HG03354 (cell line): ENCODE measurements around the gene CCDC177.

Experiments
- ATAC-seq: cut with Tn5 transposase; IDR thresholded peaks from one replicate; pipeline ENCODE4 v1.9.1; 2021; ENCODE audit warnings: mild to moderate bottlenecking; ENCODE audit not compliant: unreplicated experiment, poor library complexity, severe bottlenecking

Gene CCDC177

DNA sequence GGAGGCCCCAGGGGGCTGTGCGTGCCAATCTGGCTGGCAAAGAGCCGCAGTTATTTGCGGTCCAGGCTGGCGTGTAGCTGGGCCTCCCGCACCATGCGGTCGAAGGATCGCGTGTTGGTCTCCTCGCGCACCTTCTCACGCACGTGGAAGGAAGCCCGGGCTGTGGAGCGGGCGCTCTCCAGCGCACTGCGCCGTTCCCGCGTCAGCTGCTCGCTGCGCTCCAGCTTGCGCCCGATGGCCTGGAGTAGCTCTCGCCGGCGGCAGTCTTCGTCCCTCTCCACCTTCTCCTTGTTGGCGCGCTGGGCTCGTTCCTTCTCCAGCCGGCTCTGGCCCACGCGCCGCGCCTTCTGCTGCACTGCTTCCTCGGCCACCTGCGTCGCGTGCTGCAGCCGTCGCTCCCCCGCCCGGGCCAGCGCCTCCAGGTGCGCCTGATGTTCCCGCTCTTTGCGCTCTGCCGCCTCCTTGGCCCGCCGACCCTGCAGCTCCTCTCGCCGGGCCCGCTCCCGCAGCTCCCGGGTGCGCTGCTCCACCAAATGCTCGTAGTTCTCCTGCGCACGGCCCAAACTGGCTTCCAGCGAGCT, 3.1 kb downstream of the CCDC177 start:
- ATAC-seq = no peak

DNA sequence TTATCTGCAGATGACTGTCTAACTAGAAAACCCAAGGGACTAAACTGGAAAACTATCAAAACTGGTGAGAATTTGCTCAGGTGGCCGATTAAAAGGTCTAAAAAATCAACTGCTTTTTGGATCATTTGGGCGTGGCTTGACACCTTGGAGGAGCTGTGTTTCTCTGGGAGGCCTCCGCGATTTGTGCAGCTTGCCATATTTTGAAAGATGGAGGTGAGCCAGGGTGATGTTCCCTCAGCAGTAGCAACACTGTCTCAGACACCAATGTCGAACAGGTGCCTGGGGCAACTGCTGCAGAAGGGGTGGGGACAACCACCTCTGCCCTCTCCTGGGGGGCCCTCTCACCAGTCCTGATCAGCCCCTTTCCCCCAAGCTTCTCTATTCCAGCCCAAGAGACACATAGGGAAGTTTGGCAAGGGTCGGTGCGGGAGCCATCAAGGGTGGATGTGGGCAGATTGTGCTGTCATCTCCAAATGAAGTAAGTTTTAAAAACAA, 3.8 kb downstream of the CCDC177 start:
- no peak for ATAC-seq

DNA sequence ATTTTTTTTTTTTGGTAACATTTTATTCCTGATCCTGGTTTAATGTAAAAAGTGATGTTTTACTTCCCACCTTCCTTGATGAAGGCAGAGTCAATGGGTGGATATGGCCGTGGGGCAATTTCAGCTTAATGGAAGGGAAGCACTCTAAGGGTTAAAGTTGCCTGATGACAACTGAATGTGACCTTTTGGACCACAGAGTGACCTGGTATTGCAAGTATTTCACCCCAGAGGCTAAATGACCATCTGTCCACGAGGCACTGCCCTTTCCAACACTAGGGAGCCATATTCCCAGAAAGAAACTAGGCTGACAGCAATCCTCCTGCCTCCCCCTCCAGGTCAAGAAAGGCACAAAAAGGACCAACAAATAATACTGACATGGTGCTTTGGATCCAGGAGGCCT, 4.8 kb downstream of the CCDC177 start:
- ATAC-seq = no peak

DNA sequence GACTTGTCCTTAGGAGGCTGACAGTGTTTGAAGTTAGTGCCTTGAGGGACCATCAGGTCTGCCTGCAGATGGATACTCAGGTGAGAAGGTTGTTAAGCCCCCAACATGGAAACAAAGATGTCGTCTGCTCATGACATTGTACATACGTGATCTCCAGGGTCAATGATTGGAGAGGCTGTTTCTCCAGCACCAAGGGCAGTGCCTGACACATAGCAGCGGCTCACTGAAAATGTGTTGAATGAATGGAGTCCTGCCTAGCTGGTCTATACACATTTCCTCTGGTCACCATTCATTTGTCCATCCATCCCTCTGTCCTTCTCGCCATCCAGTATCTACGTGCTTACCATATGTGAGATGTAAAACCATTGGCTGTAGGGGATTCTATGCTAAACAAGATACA, 7.1 kb downstream of the CCDC177 start:
- no peak for ATAC-seq

DNA sequence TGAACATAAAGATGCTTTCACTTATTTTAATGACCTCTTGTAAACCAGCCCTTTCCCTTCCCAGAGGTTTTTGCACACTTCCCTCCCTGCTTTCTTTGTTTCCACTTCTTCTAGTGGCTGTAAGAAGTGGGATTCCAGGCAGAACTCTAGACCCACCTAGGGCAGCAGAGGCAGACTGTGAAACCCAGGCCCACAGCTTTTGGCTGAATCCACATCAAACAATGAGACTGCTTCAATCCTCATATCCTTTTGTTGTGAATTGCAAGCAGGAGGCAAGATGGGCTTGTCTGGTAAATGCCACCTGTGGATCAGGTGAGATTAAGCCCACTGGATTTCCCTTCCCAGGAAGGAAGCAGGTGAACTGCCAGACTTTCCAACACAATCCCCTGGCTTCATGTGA, 12.8 kb downstream of the CCDC177 start:
- no peak for ATAC-seq

DNA sequence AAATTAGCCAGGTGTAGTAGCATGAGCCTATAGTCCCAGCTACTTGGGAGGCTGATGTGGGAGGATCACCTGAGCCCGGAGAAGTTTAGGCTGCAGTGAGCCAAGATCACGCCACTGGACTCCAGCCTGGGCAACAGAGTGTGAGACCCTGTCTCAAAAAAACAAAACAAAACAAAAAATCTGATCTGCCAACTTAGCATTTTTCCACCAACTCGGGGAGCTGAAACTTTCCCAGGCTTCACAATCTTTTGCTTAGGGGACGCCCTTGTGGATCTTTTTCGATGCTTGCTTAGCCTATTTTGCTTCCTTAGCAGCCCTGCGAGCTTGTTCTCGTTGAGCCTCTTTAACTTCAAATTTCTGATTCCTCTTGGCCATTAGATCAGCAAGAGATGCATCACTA, 13.8 kb downstream of the CCDC177 start:
- ATAC-seq = no peak

DNA sequence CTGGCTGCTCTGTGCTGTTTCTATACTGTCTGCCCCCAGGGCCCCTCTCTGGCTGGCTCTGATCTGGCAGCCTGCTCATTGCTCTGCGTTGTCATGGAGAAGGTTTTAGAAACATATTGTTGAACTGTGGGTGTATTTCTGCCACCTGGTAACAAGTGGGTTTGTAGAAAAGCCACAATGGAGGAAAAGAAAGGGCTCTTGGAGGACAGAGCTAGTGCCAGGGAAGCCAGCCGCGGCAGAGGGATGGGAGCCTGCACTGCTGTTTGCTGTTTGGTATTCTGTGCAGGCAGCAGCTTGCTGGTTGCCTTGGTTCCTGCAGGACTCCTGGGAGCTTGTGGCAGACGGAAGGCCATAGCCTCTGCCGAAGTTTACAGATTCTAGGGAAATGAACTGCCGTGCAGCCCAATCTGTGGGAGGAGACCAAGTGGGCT, 15.1 kb downstream of the CCDC177 start:
- no peak for ATAC-seq

DNA sequence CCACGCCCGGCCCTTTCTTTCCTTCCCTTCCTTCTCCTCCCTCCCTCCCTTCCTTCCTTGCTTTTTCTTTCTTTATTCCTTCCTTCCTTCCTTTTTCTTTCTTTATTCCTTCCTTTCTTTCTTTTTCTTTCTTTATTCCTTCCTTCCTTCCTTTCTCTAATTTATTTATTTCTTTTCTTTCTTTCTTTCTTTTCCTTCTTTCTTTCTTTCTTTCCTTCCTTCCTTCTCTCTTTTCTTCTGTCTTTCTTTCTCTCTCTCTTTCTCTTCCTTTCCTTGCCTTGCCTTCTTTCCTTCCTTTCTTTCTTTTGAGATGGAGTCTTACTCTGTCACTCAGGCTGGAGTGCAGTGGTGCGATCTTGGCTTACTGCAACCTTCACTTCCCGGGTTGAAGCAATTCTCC, 15.9 kb downstream of the CCDC177 start:
- no peak for ATAC-seq

DNA sequence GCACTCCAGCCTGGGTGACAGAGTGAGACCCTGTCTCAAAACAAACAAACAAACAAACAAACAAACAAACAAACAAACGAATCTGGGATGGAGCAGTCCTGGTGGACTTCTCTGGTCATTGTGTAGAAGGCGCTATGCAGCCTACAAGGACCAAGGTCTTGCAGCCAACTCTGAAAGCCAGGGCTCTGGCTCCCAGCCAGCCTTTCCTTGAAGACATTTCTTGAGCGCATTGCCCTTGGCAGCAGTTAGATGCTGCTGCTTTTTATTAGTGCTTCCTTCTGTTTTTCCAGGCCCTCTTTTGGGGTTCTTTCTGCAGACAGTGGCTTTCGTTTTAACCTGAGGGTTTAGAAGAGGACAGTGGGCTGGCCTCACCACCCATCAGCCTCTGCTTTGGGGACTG, 20.2 kb downstream of the CCDC177 start:
- ATAC-seq = no peak

DNA sequence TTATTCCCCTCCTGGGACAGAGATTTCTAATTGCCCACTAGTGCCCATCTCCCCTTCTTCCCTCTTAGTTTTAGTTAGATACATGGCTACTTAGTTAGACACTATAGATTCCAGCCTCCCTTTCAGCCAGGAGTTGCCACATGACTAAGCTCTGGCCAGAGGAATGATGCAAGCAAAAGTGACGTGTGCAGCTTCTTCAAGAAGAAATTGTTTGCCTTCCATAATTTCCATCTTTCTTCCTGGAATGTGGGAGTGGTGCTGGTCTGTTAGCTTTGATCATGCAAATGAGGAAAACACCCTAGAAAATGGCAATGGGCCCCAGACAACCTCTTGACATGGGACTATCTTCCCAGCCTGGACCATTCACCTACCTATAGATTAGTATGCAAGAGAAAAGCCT, 21.4 kb downstream of the CCDC177 start:
- no peak for ATAC-seq

DNA sequence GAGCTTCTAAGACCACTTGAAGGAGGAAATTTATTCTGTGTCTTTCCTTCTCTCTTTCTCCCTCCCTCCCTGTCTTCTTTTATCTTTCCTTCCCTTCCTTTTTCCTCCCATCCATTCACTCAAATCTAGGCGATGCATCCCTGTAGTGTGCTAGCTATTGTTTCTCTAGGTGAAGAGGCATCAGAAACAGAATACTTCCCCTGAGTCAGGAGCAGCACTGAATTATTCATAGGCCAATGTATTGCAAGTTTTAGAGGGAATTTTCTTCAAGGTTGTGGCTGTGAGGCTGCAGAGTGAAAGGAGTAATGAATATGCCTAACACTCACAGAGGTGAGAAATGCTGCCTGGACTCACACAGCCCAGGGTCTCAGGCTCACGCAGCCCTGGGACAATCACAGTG, 23.2 kb downstream of the CCDC177 start:
- ATAC-seq = no peak

DNA sequence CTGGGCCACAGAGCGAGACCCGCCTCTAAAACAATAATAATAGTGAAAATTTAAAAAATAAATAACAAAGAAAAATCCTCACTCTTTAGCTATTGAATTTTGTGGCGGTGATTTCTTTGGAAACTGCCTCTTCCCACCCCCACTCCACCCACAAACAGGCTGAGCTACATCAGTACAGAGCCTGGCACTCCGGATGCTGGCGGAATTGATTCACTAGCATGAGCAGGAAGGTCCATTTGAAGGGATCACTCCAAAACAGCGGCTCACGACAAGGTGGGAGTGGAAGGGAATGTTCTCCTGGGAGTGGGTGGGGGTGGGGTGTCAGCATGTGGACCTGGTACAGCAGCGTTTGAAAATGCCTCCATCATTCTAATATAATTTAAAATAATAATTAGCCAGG, 26.1 kb downstream of the CCDC177 start:
- no peak for ATAC-seq

DNA sequence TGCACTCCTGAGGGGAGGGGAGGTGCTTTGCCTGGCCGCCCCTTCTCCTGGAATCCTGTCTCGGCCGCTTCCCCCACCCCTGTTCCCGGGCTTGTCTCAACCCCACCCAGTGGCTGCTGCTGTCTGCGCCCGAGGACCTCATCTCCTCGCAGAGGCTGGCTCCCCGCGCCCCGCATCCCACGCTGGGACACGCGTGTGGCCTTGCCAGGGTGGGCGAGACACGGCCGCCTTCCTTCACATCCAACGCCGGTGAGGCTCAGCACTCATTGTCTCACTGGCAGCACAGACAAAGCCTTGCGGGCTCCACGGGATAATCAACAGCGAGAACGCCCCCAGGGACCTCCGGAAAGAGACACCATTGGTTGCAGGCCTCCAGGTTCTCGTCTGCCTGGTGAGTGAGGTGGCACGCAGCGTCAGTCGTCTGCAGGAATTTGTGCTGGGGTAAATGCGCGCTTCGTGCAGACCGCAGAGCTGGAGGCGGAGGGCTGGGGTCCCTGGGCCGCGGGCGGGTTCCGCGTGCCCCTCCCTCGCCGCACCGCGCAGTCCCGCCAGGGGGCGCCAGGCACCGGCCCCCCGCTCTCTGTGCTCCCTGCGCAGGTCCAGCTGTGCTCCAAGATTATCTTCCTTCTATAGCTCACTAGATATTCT, 26.8 kb downstream of the CCDC177 start:
- no peak for ATAC-seq

DNA sequence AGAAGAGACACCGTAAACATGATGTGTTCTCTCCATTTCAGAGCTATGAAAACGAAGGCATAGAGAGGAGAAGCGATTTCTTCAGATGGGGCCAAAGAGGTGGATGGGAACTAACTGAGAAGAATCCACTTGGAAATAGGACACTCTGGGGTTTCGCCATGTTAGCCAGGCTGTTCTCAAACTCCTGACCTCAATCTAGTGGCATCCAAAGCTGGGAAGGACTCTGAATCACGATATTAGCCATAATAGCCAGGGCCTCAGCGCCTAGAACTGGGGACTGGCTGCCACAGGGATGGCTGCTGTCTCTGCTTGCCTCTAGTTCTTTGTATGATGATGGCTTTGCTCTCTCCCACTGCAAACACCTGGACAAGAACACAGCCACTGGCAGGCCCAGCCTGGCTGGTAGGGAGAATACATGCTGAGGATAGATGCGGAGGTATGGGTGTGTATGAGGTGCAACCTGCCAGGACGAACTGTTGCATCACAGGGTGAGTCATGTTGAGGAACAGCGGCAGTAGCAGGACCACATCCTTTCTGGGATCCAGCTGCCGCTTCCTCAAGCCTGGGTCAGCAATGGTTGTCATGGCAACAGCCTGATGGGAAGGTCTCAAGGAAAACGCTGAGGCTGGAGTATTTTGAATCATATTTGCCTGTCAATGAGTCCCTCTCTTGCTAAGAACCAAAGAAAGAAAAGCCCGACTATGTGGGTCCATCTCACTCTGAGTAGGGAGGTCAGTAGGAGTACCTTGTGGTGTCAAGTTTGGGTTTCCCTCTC, 31.1 kb downstream of the CCDC177 start:
- peak; percentile 47 for ATAC-seq

DNA sequence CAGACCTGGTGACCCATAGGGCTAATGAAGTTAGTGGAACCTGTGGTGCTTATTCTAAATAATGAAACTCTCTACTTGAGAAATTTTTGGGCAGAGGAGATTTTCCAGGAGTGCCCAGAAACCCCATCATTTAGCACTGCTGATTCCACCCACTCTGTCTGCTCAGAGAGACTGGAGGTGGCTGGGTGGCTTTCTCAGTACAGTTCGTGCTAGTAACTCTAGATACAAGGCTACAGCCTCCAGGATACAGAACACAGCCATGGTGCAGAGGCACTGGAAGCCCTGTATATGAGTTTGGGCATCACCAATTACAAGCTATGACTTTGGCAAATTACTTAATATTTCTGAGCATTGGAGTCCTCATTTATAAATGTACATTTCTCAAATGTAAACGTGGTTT, 32.4 kb downstream of the CCDC177 start:
- no peak for ATAC-seq

DNA sequence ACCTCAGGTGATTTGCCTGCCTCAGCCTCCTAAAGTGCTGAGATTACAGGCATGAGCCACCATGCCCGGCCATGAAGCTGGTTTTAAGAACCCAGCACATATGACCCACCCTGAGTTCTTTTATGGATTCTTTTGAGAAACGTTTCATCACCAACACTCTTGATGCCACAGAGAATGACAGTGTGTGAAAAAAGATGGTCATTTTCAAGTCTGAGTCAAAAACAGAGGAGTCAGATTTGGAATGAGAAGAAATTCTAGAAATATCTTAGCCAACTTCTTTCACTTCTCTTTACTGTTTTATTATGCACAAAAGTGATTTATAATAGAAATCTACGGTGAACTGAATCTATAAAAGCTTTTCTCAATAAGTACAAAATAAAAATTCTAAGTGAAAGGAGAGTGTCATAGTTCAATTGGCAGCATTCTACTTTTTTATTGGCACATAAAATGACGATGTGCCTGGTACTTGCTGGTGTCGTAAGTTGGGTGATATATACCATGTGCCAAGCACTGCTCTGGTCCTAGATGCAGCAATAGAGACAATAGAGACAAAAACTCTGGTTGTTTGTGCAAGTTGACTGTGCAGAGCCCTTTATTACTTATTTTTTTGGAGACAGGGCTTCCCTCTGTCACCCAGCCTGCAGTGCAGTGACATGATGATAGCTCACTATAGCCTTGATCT, 33.9 kb downstream of the CCDC177 start:
- no peak for ATAC-seq

DNA sequence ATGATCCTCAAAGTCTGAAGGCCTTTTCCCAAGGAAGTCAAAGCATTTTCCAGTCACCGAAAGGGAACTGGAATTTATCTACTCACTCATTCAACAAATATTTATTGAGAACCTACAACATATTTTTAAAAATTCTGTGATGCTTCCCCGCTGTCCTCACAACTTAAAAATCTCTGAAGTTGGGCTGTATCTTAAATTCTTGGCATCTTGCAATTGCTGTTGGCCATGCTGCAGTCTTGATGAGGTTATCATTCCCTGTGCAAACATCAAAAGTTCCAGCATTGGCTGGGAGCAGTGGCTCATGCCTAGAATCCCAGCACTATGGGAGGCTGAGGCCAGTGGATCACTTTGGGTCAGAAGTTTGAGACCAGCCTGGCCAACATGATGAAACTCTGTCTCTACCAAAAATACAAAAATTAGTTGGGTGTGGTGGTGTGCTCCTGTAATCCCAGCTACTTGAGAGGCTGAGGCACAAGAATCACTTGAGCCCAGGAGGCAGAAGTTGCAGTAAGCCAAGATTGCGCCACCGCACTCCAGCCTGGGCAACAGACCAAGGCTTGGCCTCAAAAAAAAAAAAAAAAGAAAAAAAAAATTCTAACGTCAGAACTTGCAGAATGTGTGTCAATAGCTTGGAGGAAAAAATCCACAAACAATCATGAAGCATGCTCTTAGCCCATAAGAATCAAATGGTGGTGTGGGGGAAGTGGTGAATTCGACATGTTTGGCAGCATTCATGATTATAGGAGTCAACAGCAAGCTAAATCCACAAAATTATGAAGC, 34.9 kb downstream of the CCDC177 start:
- no peak for ATAC-seq

DNA sequence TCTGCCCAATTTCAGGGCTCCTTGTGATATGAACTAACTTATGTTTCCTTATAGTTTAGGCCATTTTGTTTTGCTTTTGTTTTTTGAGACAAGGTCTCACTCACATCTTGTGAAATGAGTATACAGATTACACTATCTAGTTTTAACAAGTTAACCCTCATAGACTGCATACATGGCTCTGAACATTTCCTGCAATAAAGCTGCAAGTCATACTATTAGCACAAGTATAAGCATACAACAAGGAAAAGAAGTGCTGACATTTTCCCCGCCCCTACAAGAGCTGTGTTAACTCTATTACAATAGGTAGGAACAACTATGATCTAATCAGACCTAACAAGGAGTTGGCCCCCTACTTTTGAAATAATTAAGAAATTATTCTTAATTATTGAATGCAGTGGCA, 35.9 kb downstream of the CCDC177 start:
- no peak for ATAC-seq

DNA sequence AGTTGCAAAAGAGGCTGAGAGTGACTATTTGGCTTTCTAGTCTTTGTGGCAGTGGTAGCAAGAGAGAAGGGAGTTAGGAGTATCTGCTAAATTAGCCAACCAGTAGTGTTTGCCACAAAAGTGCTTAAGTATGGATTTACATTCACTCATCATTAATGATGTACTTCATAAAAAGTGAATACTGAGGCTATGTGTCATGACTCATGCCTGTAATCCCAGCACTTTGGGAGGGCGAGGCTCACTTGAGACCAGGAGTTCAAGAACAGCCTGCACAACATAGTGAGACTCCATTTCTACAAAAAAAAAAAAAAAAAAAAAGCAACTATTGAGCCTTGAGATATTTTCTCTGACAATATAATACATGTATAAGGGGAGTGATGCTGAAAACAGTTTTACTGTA, 36.8 kb downstream of the CCDC177 start:
- ATAC-seq = no peak

DNA sequence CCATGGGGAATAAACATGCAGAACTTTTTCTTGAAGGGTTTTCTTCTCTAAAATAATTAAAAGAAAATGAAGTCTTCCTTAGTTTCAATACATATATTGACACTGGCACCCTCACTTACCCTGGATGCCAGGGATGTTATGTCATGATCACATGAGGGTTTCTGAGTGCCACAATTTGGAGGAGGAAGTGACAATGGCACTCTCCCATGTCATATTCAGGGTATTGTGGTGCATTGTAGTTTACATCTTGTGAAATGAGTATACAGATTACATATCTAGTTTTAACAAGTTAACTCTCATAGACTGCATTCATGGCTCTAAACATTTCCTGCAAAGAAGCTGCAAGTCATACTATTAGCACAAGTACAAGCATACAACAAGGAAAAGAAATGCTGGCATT, 37.7 kb downstream of the CCDC177 start:
- ATAC-seq = no peak
